H1 (cell line): ENCODE data around the gene DSC3.

ENCODE experiments used
- CTCF ChIP-seq, 3 experiments: IDR thresholded peaks; 1 replicate in 2 of 3; 2 replicates in 1 of 3; pipeline versions ENCODE4 v1.5.1 to v1.6.1; 2011; ENCODE audit warnings: low read length in 3 of 3, mild to moderate bottlenecking in 3 of 3, inconsistent platforms in 2 of 3, low read depth in 1 of 3, moderate library complexity in 1 of 3; ENCODE audit not compliant: insufficient read depth in 1 of 3; ENCODE audit errors: control extremely low read depth in 1 of 3
- EP300 ChIP-seq, 2 experiments: IDR thresholded peaks; 1 replicate in 1 of 2; 2 replicates in 1 of 2; pipeline ENCODE4 v1.6.1; 2011 to 2012; ENCODE audit warnings: low read depth in 2 of 2, low read length in 2 of 2, mild to moderate bottlenecking in 2 of 2, borderline replicate concordance in 1 of 2, inconsistent platforms in 1 of 2, moderate library complexity in 1 of 2
- POLR2A ChIP-seq, 2 experiments: IDR thresholded peaks; 1 replicate in 1 of 2; 2 replicates in 1 of 2; pipeline ENCODE4 v1.6.1; 2011; ENCODE audit warnings: low read depth in 2 of 2, low read length in 2 of 2, mild to moderate bottlenecking in 2 of 2; ENCODE audit errors: control extremely low read depth in 1 of 2

DNA sequence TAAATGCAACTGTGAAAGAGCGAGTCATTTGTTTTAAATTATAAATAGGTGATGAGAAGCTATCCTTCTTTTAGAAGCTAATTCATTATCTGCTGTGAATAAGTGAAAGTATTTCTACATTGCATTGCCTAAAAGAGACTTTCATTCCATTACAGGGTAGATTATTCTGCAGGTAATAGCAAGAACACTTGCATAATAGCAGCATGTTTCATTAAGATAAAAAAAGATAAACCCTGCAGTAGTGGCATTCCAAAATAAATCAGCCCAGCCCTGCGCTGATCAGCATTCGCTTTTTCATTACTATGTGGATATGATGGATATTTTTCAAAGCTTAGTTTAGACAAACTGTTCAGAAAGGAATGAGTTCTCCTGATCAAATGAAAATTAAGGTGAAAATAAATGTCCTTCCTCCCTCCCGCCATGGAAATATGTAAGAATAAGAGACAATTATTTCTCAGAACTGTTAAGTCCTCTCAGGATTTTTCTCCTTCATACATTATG is 72.8 kb downstream of the DSC3 start:
- TF ChIP-seq CTCF (IDR thresholded peaks at IDR 0.05; ENCODE audit: control extremely low read depth in 1 of 3, insufficient read depth in 1 of 3, low read depth in 1 of 3, low read length in 3 of 3), result no peak
- no peak for TF ChIP-seq POLR2A (IDR thresholded peaks at IDR 0.05; ENCODE audit: control extremely low read depth in 1 of 2, low read depth in 2 of 2, low read length in 2 of 2)
- TF ChIP-seq EP300 (IDR thresholded peaks at IDR 0.05; ENCODE audit: borderline replicate concordance in 1 of 2, low read depth in 2 of 2, low read length in 2 of 2), result no peak
